HG03378 (cell line): ENCODE data around the gene STPG4.
A peak's percentile ranks its signal among the peaks of the same experiment; 100 is the strongest.

Experiments used
- ATAC-seq: cut with Tn5 transposase; IDR thresholded peaks from one replicate; pipeline ENCODE4 v1.9.1; 2021; ENCODE audit warnings: mild to moderate bottlenecking, moderate library complexity; ENCODE audit not compliant: unreplicated experiment

STPG4 gene

GRCh38 chr2:47073217-47073616 lies 81.9 kb downstream of the STPG4 start:
- ATAC-seq, result no peak

GRCh38 chr2:47072728-47073191 lies 82.3 kb downstream of the STPG4 start:
- no peak for ATAC-seq

DNA sequence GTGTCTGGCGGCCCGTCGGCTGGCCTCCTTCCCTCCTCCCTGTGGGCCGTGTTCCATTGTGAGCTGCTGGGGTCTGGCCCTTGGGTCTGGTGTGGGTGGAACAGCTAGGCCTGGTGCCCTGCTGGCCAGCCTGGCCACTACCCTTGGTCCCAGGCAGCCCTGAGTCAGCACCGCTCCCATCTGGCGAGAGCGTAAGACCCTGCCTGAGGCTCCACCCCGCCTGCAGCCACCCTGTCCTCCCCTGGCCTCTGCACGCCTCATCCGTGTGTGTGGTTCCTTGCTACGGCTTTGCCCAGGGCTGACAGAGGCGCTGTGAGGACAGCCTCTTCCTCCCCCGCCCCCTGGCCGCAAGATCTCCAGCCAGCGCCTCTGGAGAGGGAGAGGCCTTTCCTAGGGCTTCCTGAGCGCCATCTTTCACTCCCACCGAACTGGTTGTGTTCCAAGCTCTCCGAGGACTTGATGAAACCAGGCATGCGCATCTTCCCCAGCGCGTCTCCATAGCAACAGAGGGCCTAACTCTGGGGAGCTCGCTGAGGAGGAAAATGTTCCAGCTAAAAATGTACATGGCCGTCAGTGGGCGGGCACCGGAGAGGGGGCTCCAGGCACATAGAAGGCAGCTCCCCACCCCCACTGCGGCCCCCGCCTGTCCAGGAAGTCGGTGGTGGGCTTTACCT lies 83.0 kb downstream of the STPG4 start:
- ATAC-seq, result no peak

DNA sequence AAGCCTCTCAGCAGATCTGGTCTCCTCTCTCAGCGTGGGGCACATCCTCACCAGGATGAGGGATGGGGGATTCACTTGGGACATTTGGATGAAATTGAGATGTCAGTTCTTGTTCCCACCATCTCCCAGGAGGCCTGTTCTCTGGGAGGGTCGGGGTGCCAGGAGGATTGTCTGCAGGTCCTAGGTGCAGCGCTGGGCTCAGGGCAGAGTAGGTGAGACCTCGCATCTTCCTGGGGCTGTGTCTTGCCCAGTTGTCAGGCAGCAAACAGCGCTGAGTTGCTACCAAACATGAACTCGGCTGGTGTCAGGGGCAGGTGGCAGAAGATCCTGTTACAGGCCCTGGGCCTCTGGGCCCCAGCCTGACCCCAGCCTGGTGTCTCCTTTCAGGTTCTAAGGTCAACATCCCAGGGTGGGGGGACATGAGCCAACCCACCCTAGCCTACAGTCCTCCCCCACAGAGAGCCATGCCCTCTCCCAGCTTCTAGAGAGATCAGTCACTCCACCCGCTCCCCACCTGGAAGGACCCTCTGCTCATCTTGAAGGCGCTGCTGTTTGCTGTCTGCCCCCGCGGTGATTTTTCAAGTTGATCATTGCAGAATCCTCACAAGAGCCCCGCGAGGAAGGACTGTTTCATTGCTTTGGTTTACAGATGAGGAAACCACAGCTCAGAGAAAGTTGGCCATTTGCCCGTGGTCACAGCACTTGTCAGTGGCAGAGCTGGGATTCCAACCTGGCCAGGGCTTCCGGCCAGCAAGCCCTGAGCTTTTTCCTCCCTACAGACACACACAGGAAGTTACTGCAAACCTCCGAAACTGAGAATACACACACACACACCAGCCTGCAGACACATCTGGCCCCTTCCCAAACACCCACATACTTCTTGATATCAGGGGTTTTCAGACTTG lies 83.9 kb downstream of the STPG4 start:
- ATAC-seq, result peak; percentile 73

DNA sequence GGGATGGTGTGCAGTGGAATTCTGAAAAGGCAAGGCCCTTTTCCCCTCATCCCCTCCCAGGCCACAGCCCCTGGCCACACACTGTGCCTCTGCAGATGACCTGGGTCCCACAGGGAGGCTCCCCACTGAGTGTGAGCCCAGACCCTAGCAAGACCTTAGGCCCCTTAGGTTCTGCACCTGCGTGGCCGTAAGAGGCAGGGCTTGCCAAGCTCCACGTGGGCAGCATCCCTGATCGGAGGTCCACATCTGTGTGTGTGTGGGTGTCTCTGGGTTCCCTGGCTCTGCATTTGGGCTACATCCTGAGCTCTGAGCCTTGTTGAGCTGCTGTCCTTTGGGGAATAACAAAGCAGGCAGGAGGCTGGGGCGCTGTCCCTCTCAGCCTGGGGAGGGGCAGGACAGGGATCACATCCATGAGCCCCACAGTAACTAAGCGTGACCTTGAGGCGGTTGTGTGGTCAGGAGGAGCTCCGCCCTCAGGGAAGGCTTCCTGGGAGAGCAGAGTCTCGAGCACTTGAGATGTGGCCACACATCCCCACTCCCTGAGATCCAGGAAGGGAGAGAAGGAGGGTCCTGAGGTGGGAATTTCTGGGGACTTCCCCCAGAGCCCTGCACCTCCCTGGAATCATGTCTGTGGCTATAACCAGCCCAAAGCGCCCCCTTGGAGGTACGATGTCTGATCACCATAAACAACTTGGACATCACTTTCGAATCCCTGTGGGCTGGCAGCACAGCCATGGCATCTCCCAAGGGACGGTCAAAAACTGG lies 84.8 kb downstream of the STPG4 start:
- ATAC-seq, result no peak

GRCh38 chr2:47069628-47070154 lies 85.4 kb downstream of the STPG4 start:
- no peak for ATAC-seq

GRCh38 chr2:47068981-47069627 lies 86.0 kb downstream of the STPG4 start:
- no peak for ATAC-seq

GRCh38 chr2:47067788-47068407 lies 87.2 kb downstream of the STPG4 start:
- no peak for ATAC-seq

- ATAC-seq, result no peak
These were observed 89.2 kb downstream of the STPG4 start for GRCh38 chr2:47065771-47066380.

- ATAC-seq, result no peak
These were observed 89.8 kb downstream of the STPG4 start for GRCh38 chr2:47065343-47065742.

DNA sequence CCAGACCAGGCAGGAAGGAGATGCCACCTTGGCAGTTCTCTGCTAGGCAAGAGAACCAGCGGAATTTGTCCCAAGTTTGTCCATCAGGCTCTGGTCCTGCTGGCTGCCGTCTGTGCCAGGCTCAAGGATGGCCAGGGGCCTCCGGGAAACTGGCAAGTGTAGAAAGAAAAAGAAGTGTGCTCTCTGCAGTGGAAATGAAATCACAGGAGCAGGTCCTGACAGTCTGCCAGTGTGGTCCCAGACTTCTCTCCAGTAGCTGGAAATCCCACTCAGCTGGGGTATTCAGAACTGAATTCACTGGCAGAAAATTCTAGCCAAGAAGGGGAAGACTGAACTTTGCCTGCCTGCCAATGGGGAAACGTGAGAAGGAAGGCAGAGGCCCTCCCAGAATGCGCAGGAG lies 91.0 kb downstream of the STPG4 start:
- no peak for ATAC-seq

- ATAC-seq, result no peak
These were observed 91.6 kb downstream of the STPG4 start for GRCh38 chr2:47063538-47063930.

DNA sequence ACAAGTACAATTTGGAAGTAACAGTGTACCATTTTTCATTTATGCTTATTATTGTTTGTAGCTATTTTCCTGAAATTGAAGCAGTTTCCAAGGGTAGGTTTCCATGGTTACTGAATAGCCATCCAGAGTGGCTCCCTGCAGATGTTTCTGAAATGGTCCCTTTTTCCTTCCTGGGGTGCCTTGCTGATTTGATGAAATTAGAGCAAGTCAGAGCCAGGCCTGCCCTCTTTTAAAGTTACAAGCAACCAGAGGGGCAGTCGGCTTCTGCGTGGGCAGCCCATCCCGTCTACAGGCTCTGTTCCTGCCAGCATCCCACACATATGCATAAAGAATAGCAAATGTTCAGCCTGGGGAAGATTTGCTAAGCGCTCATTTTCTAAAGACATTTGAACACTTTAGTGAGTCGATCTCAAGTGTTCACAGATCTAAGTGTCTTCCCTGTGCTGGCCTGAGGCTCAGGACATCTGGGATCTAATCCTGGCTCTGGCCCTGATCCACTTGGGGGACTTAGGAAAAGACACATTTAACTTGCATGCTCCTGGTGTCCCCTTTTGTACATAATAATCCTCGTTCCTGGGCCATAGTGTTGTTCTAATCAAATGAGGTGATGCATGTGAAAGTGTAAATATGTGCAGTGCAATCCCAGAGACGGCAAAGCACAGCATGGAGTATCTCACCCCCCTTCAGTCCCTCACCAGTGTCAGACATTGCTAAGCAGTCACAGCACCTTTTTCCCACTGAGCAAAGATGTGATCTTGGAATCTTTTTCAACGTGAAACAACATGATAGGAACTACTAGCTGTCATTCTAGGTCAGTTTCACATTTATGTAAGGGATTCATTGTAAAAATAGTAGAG lies 92.2 kb downstream of the STPG4 start:
- ATAC-seq, result no peak

- no peak for ATAC-seq
These were observed 93.0 kb downstream of the STPG4 start for GRCh38 chr2:47061944-47062678.

DNA sequence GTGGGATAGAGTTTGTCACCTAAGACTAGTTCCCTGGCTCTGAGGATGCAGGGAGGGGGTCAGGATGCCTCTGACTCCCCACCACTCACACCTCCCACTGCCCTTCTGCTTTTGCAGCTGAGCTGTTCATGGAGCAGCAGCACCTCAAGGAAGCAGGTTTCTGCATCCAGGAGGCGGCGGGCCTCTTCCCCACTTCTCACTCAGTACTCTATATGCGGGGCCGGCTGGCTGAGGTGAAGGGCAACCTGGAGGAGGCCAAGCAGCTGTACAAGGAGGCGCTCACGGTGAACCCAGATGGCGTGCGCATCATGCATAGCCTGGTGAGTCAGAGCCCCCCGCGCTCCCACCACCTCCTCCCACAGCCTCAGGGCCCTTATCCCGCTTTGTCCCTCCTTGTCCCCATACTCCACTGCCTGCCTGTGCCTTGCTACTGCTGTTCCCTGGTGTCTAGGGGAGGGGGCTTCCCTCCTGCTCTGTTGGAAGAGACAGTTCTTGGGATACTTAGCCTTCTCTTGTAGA lies 94.4 kb downstream of the STPG4 start:
- ATAC-seq, result no peak

DNA sequence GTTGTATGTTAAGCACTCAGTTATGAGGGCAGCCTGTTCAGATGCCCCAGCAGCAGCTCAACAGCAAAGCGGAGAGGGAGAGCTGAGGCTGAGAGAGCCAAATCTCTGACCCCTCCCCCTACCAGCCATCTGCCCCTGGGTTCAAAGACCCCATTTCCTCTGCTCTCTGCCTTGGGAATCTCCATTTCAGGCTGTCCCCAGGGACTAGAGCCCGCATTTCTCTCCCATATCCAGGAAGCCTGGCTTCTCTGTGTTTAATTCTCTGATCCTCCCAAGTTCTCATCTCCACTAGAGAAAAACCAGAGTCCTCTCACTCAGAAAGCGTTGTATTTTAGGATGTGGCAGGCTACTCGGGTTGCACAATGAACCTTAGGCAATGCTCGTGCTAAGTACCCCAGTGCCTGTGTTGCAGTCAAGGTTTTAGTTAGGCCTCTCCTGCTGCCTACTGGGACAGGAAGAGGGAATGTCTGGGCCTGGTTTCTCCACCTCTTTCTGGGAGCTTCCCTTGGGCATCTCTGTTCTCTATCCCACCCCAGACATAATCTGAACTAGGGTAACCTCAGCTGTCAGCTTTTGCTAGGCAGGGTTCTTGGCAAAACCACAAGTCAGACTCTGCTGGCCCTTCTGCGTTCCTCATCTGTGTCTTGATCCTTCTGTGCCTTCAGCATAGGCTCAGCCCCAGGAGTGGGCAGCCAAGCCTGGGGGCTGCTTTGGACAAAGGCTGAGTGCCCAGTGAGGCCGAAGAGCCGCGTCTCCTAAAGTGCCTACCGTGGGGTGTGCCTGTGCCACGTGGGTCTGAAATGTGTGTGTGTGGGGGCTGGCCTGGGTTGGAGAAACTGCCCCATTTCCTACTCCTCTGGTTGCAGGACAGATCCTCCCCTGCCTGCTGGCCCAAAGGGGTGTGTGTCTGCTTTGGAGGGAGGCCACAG lies 96.8 kb downstream of the STPG4 start:
- ATAC-seq, result no peak

DNA sequence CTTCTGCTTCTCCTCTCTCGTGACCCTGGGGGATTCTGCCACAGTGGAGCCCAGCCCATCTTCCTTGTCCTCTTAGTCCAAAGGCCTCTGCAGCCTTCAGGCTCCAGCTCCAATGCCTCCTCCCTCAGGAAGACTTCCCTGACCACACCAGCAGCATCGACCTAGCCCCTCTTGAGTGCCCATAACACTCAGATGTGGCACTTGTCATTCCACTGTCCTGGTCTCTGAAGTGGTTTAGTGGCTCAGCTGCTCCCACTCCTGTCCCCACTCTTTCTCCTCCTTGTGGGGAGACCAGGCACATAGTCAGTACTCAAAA lies 97.5 kb downstream of the STPG4 start:
- ATAC-seq, result no peak
